ENCODE results near the gene NEK10.

NEK10 gene

DNA sequence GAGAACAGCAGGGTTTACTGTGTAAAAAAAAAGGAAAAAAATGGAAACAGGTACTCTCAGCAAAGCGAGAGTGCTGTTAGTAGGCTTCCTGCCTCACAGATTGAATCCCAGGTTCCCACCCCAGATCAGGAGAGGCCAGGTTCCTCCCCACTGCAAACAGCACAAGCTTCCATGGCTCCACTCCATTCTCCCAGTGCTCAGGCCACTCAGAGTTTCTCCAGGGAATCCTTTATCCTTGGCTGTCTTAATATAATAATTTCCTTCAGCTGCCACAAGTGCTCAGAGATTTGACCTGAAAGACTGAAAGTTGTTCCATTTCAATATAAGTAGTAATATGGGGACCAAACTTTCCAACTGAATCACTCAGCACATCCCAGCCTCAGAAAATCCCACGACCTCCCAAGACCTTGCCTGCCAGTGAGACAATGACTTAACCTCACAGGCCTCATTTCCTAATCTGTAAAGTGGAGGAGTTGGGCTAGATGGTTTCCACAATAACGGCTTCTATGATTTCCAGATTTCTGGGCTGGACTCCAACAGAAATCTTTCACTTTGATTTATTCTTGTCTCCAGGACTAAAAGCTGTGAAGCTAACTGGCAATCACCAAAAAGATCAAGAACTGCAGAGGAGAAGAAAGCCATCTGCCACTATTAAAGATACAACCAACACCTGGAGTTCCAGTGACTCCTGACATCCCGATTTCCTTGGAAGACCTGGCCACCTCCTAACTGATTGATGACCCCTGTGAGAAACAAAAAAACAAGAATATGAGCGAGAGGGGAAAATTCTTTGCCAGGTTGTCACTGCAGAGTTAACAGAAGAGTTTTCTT, 289.5 kb downstream of the NEK10 start:
- H3K27me3 Mint-ChIP-seq: peaks cover 7% of the 10 kb centered on the region
- H3K9me3 Mint-ChIP-seq (ENCODE audit: low read depth): no peaks in the 10 kb centered on the region

GRCh38 chr3:27078246-27078913, 290.8 kb downstream of the NEK10 start:
- Mint-ChIP-seq H3K4me3 (no peak overlapping the region), H3K27ac (no peak overlapping the region), H3K9me3 (ENCODE audit: low read depth) (no peaks in the 10 kb centered on the region), H3K27me3 (peaks cover 7% of the 10 kb centered on the region), H3K4me1 (ENCODE audit: low read depth) (no peaks in the 10 kb centered on the region), H3K36me3 (no peaks in the 10 kb centered on the region)

More for the DNA sequence above, 289.5 kb downstream of the NEK10 start:
- Mint-ChIP-seq H3K36me3 (no peaks in the 10 kb centered on the region), H3K4me1 (ENCODE audit: low read depth) (no peaks in the 10 kb centered on the region), H3K27ac (no peak overlapping the region), H3K4me3 (no peak overlapping the region)

DNA sequence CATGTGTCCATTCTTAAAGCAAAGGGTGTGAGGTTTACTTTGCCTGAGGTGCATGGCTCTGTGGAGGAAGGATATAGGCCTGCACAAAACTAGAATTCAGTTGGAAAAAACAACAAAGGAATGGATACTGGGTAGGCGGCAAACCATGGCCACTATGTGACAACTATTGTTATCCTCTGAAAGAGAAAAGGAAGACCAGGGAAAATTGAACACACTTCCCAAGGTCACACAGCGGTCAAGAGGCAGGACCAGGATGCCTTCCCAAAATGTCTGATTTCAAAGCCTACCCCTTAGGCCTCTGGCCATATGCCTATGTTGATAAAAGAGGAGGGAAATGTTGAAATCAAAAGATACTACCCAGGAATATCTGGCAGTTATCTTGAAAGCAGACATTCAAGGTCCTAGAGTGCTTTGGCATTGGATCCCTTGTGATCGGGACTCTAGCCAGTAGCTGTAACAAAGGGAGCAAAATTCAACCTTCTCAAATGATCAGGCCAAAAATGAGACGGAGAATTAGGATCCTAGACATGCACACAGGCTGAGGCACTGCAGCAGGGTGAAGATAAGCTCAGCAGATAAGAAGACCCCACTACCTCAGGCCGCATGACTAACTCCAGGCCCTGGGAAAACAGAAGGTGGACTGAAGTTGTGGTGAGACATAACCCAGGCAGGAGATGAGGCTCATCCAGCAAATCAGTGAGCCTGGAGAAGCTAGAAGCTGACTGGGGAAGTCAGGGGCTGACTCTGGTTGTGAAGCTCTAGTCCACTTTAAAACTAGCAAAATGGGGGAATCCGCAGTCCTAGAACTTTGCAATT, 292.2 kb downstream of the NEK10 start:
- Mint-ChIP-seq H3K36me3 (no peaks in the 10 kb centered on the region), H3K4me1 (ENCODE audit: low read depth) (no peaks in the 10 kb centered on the region), H3K9me3 (ENCODE audit: low read depth) (no peaks in the 10 kb centered on the region), H3K4me3 (no peak overlapping the region), H3K27ac (no peak overlapping the region), H3K27me3 (peaks cover 7% of the 10 kb centered on the region)

DNA sequence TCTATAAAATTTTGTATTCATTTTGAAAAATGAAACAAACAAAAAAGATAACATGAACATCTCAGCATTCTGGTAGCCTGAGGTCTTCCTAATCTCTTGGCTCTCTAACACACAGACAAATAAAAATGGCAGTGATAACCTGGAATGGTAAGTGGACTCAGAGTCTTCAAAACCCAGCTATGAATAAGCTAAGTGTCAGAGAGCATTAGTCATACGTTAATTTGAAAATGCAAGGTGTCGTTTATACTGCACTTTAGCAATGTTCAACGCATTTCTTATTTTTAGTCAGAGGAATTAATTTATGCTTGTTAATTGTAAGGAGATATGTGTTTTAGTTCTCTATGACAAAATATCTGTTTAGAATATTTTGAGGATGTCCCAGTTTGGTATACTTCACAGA, 294.3 kb downstream of the NEK10 start:
- H3K27me3 Mint-ChIP-seq: peaks cover 7% of the 10 kb centered on the region
- H3K9me3 Mint-ChIP-seq (ENCODE audit: low read depth): no peaks in the 10 kb centered on the region
- no peaks in the 10 kb centered on the region for H3K4me1 Mint-ChIP-seq (ENCODE audit: low read depth)
- H3K36me3 Mint-ChIP-seq: no peaks in the 10 kb centered on the region
- no peak overlapping the region for H3K27ac Mint-ChIP-seq
- no peak overlapping the region for H3K4me3 Mint-ChIP-seq

DNA sequence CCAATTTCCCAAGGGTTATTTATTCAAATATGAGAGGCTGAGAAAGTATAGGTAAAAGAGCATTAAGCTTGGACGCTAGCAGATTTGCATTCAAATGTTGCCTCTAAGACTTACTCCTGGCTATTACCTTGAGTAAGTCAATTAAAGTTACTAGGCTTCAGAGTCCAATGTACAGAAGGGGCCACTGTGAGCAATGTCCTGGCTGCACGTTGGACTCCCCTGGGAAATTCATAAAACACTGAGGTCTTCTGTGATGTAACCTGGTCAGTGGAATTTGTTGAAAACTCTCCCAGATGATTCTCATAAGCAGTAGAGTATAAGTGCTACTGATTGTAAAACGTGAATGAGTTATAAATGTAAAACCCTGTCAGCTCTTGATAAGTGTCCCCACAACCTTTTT, 295.3 kb downstream of the NEK10 start:
- no peak overlapping the region for H3K27ac Mint-ChIP-seq
- H3K4me1 Mint-ChIP-seq (ENCODE audit: low read depth): no peaks in the 10 kb centered on the region
- H3K27me3 Mint-ChIP-seq: peaks cover 7% of the 10 kb centered on the region
- H3K4me3 Mint-ChIP-seq: no peak overlapping the region
- no peaks in the 10 kb centered on the region for H3K36me3 Mint-ChIP-seq
- H3K9me3 Mint-ChIP-seq (ENCODE audit: low read depth): no peaks in the 10 kb centered on the region

DNA sequence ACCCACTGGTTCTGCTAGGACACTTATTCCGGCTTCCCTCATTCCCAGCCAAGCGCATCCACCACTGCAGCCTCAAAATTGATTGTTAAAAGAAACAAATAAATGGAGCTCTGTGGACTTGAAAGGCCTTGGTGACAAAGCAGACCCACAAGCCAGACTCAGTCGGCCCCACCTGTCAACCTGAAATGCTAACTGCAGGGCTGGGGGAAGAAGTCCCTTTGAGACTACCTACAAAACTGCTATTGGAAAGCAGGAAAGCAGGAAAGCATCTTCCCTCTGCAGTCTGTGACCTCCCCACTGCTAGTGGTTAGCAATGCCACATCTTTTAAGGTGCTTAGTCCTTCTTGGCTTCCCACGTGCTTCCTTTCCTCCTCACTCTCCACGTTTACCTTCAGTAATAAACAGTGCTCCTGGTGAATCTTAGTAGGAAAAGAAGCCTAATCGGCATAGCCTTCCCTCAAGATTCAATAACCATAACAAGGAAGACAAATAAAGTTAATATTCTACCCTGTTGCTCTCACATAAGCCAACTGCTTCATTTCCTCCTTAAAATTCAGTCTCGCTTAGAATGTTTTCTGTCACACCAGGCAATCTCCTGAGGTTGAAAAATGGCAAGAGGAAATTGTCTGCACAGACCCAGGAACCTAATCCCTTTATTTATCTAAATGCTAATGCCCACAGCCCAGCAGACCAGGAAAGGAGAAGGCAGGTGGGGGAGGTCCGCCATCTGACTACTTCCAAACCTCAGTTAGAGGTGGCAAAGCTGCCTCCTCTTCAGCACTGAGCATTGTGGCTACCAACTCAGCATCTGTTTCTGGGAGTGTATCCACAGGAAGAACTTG, 296.2 kb downstream of the NEK10 start:
- H3K4me3 Mint-ChIP-seq: no peak overlapping the region
- no peaks in the 10 kb centered on the region for H3K9me3 Mint-ChIP-seq (ENCODE audit: low read depth)
- H3K4me1 Mint-ChIP-seq (ENCODE audit: low read depth): no peaks in the 10 kb centered on the region
- no peak overlapping the region for H3K27ac Mint-ChIP-seq
- H3K27me3 Mint-ChIP-seq: peaks cover 7% of the 10 kb centered on the region
- H3K36me3 Mint-ChIP-seq: no peaks in the 10 kb centered on the region

GRCh38 chr3:27060336-27060735, 308.8 kb downstream of the NEK10 start:
- Mint-ChIP-seq H3K27me3 (peaks cover 5% of the 10 kb centered on the region), H3K4me1 (ENCODE audit: low read depth) (no peaks in the 10 kb centered on the region), H3K9me3 (ENCODE audit: low read depth) (peaks cover 12% of the 10 kb centered on the region), H3K36me3 (no peaks in the 10 kb centered on the region), H3K27ac (no peak overlapping the region), H3K4me3 (no peak overlapping the region)
